Measurements from ENCODE around the gene HINFP.
"Not testable (repeated sequence)": the region's sequence is repeated elsewhere in the genome, so short reads cannot be mapped to it uniquely, and the experiment has no call there.

Gene HINFP

DNA sequence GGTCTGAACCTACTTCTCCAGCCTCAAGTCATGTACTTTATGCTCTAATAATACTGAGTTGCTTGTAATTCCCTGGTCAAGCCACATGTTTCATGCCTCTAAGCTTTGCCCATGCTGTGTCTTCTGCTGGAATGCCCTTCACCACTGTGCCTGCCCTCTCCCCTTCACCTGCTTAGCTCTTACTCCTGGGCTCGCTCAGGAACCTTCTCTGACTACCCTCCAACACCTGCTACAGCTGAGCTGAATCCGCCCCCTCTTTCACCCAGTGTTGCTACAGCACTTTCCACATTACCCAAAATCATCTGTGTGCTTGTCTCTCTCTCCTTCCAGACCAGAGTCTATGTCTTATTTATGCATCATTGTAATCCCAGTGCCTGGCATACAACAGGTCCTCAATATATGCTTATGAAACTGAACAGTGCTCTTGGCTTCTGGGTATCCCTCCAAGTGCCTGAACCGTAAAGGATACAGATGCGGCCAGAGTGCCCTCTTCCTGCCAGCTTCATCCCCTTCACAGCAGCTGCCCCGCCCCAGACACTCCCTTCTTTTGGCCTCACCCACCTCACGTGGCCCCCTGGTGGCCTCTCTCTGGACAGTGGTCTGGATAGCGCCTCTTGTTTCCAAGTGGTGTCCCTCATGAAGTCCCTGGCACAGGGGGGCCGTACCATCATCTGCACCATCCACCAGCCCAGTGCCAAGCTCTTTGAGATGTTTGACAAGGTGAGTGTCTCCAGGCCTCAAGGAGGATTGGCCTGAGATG is 34.5 kb downstream of the HINFP start:
- no peak for DNase-seq (ENCODE audit: low read depth)

DNA sequence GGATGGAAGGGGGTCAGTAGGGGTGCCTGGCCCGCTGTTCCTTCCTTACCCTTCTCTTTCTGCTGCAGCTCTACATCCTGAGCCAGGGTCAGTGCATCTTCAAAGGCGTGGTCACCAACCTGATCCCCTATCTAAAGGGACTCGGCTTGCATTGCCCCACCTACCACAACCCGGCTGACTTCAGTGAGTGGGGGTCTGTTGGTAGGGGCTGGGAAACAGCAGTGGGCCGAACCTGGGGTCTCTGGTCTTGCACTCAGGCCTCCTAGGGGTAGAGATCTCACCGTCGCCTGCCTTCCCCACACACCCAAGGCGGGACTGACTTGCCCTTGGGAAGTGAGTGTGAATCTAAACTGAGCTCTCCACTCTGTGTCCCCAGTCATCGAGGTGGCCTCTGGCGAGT is 35.1 kb downstream of the HINFP start:
- no peak for DNase-seq (ENCODE audit: low read depth)

DNA sequence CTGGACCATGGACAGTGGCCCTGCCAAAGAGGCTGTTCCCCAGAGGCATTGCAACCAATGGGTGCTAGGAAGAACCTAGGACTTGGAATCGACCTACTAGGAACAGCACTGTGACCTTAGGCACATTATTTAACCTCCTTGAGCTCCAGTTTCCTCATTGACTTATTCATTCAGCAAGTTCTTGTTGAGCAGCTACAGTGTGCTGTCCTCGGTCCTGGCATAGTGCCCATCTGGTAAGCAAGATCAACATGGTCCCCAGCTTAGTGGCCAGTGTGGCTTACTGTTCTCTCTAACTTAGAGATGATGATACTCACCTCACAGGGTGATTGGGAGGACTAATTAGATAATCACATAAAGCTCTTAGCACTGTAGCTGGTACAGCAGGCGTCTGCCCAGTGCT is 35.7 kb downstream of the HINFP start:
- DNase-seq (ENCODE audit: low read depth): no peak

DNA sequence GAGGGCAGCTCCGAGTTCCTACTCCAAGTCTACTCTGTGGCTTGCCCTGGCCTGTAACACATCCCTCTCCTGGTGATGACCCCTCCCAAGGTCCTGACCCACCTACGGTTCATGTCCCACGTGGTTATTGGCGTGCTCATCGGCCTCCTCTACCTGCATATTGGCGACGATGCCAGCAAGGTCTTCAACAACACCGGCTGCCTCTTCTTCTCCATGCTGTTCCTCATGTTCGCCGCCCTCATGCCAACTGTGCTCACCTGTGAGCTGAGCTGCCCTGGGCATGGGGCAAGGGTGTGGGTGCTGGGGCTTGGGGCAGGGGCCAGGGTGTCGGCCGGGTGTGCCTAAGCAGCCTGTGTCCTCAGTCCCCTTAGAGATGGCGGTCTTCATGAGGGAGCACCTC is 37.1 kb downstream of the HINFP start:
- DNase-seq (ENCODE audit: low read depth): no peak

DNA sequence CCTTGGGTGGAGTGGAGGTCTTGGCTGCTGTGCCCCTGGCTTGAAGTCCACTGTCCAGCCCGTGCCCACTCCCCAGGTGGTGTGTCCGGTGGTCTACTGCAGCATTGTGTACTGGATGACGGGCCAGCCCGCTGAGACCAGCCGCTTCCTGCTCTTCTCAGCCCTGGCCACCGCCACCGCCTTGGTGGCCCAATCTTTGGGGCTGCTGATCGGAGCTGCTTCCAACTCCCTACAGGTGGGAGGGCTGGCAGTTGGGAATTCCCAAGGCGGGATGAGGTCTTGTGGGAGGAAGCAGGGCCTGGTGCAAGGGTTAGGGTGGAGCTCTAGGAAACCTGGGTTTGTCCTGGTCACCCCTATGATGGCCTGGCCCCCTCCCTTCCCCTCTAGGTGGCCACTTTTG is 38.8 kb downstream of the HINFP start:
- no peak for DNase-seq (ENCODE audit: low read depth)

DNA sequence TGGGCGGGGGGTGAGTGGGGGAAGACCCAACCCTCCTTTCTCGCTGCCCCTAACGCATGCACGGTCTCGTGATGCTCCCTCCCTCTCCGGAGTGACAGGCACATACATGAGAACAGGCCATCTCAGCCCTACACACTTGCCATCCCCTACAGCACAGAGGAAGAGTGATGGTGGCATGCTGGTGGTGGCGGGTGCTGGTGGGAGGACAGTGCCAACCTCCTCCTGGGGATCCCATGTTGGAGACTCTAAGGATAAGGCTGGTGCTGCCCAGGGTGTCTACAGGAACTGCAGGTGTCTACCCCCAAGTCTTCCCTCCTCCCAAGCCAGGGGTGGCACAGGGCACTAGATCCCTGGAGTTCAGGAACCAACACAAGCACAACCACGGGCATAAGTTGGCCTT is 40.5 kb downstream of the HINFP start:
- no peak for DNase-seq (ENCODE audit: low read depth)

DNA sequence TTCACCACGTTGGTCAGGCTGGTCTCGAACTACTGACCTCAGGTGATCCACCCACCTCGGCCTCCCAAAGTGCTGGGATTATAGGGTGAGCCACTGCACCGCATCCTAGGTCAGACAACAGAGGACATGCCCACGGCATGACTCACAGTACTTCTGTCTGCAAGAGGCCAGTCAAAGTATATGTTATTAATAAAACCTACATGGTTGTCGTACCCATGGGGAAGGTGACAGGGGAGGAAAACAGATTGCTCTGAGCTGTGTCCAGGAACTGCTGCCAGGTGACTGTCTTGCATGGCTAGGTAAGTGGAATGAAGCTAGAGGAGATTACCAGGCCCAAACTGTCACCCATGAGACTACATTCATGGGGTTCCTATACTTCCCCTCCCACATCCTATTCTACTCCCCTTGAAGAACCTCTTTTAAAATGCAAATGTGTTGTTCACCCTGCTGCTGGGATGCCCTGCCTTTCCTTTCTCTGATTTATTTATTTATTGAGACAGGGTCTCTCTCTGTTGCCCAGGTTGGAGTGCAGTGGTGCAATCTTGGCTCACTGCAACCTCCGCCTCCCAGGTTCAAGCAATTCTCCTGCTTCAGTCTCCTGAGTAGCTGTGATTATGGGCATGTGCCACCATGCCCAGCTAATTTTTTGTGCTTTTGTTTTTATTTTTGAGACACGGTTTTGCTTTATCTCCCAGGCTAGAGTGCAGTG is 45.1 kb downstream of the HINFP start:
- DNase-seq (ENCODE audit: low read depth): no peak

DNA sequence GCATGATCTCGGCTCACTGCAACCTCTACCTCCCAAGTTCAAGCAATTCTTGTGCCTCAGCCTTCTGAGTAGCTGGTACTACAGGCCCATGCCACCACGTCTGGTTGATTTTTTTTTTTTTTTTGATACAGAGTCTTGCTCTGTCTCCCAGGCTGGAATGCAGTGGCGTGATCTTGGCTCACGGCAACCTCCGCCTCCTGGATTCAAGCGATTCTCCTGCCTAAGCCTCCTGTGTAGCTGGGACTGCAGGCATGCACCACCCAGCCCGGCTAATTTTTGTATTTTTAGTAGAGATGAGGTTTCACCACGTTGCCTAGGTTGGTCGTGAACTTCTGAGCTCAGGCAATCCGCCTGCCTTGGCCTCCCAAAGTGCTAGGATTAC is 45.7 kb downstream of the HINFP start:
- not testable (repeated sequence) for DNase-seq (ENCODE audit: low read depth)

DNA sequence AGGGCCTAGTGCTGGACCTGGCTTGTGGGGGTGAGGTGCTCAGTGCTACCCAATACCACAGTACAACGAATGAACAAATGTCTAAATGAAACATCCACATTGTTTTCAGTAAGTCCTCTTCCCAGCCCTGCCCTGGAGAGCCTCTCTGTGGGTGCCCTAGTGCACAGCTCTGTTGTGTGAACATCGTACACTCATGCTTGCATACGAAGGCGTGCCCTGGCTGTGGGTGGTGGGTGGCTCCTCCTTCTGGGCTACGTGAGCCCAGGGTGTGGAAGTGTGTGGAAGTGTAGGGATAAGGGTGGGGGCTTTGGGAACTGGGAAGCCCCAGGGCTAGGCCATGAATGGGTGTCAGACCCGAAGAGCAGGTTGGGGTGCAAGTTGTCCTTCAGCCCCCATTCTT is 46.6 kb downstream of the HINFP start:
- DNase-seq (ENCODE audit: low read depth): no peak

DNA sequence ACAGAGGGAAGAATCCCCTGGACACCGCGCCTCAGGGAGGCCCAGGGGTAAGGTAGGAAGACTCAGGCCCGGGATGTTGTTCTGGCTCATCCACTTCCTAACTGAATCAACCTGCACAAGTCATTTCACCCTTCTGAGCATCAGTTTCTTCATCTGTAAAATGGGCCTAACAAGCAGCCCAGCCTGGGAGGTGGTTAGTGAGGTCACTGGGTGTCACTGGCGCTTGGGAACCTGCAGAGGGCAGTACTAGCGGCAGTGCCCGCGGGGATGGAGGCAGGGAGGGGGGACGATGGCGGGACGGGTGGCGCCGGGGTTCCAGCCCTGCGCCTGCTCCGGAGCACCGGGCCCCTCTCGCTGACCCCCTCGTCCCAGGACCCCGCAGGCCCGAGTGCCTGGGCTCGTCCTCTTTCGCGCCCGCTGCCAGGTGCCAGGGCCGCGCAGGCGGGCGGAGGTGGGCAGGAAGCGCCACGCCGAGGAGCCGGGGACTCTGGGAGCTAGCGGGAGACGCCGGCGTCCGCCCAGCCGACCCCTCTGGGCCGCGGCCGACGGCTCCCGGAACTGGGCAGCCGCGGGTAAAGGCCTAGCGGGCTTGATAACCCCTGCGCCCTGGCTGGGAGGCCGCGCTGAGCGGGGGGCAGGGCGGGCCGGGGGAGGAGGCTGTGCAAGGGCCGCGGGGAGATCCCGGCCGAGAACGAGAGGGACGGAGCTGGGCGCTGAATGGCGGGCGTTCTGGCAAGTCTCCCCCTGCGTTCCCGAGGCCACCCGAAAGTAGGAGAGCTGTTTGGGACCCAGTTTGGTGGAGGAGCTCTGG is 47.3 kb downstream of the HINFP start, which contains the start of gene NLRX1:
TSS of gene NLRX1 (plus strand) at position 255 of the 811 bp plus-strand sequence. CDS start 2,679 bp downstream, outside the sequence.
- peak; percentile 67 for DNase-seq (ENCODE audit: low read depth)

DNA sequence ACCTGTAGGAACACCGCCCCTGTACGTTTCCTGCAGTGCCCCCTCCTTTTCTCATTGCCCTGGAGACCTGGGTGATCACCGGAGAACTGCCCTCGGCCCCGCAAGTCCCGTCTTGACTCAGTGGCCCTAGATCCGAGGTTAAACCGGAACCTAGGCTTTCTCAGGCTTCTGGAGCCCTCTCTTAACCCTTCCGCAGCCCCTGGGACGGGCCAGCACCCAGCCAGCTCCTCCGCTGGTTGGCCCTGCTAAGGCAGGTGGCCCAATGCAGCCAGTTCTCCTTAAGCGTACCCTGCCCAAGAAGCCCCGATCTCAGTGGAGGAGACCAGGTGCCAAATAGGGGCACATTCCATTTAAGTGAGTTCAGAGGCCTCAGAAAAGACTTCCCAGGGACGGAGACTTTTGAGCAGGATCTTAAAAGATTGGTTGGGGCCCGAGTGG is 47.9 kb downstream of the HINFP start:
- DNase-seq (ENCODE audit: low read depth): peak; percentile 9

DNA sequence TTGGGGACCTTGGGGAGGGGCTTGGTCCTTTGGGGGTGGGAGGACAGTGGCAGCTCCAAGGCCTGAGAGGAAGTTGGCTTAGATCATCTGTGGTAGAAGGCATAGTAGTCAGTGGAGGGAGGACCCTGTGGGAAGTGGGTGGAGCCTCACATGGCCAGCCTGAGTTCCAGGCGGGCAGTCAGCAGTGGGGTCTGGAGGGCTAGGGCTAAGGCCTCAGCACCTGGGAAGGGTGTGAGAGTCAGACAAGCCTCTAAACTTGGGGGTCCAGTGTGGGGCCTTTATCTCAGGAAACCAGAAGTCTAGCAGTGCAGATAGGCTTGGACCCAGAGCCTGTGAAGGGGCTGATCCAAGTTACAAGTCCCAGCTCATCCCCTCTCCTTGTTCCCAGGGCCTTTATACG is 51.1 kb downstream of the HINFP start:
- no peak for DNase-seq (ENCODE audit: low read depth)

DNA sequence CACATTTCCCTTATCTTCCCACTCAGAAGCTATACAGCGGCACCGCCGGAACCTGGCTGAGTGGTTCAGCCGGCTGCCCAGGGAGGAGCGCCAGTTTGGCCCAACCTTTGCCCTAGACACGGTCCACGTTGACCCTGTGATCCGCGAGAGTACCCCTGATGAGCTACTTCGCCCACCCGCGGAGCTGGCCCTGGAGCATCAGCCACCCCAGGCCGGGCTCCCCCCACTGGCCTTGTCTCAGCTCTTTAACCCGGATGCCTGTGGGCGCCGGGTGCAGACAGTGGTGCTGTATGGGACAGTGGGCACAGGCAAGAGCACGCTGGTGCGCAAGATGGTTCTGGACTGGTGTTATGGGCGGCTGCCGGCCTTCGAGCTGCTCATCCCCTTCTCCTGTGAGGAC is 52.1 kb downstream of the HINFP start:
- DNase-seq (ENCODE audit: low read depth): no peak

DNA sequence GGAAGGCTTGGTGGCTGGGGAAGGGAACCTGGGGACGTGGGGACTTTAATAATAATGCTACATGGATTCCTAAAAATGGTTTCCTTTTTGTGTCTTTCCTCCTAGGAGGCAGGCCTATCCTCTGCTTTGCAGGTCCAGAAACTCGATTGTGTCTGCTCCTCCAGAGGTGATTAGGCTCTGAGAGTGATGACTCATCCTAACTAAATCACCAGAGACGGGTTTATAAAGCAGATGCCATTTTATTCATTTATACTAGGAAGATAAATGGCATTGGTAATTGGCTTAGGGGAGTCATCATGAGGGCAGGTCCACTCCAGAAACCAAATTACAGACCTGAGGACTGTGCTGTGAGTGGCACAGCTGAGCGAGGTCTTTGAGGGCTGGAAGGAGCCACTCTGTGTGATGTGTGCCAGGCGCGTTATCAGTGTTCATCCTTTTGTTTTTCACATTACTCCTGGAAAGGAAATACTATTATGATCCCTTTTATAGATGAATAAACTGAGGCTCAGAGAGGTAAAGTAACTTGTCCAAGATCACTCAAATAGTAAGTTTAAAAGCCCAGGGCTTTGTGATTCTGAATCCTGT is 54.2 kb downstream of the HINFP start:
- DNase-seq (ENCODE audit: low read depth): no peak

DNA sequence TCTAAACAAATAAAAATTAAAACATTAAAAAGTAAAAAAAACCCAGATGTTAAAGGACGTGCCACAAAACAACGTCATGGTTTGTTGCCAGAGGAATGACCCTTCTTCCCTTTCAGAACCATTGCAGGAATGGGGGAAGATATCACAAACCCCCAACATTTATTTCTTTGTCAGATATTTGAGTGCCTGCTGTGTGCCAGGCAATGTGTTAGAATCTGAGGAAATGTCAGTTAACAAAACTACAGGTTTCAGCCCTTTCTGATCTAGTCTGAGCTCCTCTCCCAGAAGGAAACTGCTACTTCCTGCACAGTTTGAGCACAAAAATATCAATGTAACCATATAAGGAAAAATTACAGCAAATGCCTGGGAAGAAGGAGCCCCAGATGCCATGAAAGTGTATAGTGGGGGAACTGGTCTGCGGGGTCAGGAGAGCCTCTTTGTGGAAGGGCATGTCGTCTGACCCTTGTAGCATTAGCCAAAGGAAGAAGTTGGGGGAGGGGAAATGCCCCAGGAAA is 56.8 kb downstream of the HINFP start:
- DNase-seq (ENCODE audit: low read depth): no peak

DNA sequence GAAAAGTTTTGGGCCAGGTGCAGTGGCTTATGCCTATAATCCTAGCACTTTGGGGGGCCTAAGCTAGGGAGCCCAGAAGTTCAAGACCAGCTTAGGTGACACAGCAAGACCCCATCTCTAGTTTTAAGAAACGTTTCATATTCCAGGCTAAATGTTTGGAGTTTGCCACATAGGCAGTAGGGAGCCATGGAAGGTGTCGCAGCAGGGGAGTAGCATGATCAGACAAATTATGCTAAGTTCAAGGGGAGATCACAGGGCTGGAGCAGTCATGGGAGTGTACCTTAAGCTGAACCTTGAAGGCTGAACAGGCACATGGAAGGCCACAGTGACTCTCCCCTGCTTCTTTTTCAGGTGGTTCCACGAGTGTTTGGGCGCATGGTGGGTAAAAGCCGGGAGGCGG is 58.0 kb downstream of the HINFP start:
- DNase-seq (ENCODE audit: low read depth): no peak

DNA sequence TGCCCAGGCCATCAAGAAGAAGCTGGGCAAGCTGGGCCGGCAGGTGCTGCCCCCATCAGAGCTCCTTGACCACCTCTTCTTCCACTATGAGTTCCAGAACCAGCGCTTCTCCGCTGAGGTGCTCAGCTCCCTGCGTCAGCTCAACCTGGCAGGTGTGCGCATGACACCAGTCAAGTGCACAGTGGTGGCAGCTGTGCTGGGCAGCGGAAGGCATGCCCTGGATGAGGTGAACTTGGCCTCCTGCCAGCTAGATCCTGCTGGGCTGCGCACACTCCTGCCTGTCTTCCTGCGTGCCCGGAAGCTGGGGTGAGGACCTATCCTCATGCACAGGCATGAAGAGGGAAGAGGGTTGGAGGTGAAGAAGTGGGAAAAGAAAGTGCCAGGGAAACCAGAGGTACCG is 58.6 kb downstream of the HINFP start:
- DNase-seq (ENCODE audit: low read depth): no peak

DNA sequence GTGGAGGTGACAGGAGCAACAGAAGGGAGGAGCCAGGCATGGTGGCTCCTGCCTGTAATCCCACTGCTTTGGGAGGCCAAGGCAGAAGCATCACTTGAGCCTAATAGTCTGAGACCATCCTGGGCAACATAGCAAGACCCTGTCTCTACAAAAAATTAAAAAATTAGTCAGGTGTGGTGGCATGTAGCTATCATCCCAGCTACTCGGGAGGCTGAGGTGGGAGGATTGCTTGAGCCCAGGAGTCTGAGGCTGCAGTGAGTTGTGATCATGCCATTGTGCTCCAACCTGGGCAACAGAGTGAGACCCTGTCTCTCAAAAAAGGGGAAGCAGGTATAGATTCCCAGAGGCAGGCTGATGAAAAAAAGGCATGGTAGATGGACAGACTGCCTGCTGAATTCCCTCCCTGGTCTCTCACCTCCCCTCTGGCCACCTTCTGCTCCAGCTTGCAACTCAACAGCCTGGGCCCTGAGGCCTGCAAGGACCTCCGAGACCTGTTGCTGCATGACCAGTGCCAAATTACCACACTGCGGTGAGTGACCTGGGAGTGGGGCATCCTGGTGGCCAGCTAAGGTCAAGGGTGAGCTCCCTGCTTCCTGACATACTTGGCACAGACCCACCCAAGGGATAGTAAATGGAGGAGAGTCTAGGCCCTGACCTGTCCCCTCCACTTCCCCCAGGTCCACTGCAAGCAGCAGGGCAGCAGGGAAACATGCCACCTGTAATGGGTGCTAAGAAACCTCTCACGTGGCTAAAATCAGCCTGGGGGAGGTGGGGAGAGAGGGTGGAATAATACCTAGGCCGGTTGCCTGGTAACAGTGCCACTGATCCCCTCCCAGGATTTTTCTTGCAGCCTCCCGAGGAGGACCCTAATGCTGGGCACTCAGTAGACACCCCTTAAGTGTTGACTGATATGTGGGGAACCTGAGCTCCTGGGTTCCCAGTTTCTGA is 59.6 kb downstream of the HINFP start:
- DNase-seq (ENCODE audit: low read depth): no peak

DNA sequence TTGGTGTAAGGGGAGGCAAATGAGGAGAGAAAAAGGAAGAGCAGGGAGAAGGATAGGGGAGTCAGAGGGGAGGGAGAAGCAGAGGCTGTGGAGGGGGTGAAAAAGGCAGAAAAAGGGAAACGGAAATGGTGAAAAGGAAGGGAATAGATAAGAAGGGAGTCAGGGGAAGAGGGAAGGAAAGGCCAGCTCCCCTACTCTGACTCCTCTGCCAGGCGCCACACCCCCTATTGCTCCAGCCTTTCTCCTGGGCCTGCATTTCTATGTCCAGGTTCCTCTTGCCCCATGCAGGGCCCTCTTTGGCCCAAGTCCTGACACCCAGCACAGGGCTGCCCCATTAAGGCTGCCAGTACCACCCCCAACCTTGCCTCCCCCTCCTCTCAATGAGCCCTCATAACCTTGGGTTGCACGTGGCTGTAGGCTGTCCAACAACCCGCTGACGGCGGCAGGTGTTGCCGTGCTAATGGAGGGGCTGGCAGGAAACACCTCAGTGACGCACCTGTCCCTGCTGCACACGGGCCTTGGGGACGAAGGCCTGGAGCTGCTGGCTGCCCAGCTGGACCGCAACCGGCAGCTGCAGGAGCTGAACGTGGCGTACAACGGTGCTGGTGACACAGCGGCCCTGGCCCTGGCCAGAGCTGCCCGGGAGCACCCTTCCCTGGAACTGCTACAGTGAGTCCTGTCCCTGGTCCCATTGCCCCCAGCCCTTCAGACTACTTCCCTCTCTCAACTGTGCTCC is 60.5 kb downstream of the HINFP start:
- DNase-seq (ENCODE audit: low read depth): no peak

DNA sequence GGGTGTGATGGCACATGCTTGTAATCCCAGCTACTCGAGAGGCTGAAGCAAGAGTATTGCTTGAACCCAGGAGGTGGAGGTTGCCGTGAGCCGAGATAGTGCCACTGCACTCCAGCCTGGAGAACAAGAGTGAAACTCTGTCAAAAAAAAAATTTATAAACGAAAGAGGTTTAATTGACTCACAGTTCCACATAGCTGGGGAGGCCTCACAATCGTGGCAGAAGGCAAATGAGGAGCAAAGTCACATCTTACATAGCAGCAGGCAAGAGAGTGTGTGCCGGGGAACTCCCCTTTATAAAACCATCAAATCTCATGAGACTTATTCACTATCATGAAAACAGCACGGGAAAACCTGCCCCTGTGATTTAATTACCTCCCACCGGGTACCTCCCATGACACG is 63.0 kb downstream of the HINFP start:
- not testable (repeated sequence) for DNase-seq (ENCODE audit: low read depth)

Measured in stimulated activated CD8-positive, alpha-beta memory T cell treated with anti-CD3 and anti-CD28 coated beads, Interleukin-4, amount 100 ng/mL, for 24 hours (primary cell).